Activated T-helper 17 cell treated with anti-CD3 and anti-CD28 coated beads, Interleukin-2, amount 50 U/mL, for 72 hours (primary cell): ENCODE measurements around the gene ALKBH1. TPM values are rescaled to one million over a fixed set of nuclear protein-coding genes. Genes with fewer than 3 reads are reported as not detected.

Source experiments
- total RNA-seq, 2 donors: library from RNA; stranded (reverse); gene quantifications; one replicate each; pipeline ENCODE4 v1.2.3, GENCODE V29; 2022

Gene ALKBH1
- total RNA-seq, 2 donors from 2014 or later = 13.2 to 19.8 TPM

Other genes starting within 250 kb of the ALKBH1 start
- gene AHSA1, start 249.9 kb downstream of the ALKBH1 start, total RNA-seq = 100 to 1,000 TPM; 143 to 283 TPM
- gene ISM2, start 209.2 kb downstream of the ALKBH1 start, total RNA-seq = under 1 TPM in 1 of 2 donors, not detected in 1; 0.21 TPM
- gene SPTLC2, start 91.4 kb downstream of the ALKBH1 start, total RNA-seq = 10 to 100 TPM; 17.4 to 27.2 TPM
- 100 to 1,000 TPM in 1 of 2 donors, 10 to 100 TPM in 1; 46.5 to 140 TPM for gene SLIRP, start 80 bp upstream of the ALKBH1 start, total RNA-seq
- 100 to 1,000 TPM; 106 to 108 TPM for gene SNW1, start 53.1 kb upstream of the ALKBH1 start, total RNA-seq
- 1 to 10 TPM; 2.0 to 2.1 TPM for gene ADCK1, start 92.1 kb upstream of the ALKBH1 start, total RNA-seq